Kidney capillary endothelial cell (primary cell): Measurements from ENCODE around the gene NR1I2.

Source experiments
- DNase-seq: peaks from one replicate; pipeline ENCODE4 v3.0.0-alpha.2; 2018; ENCODE audit warnings: low spot score

Gene NR1I2

GRCh38 chr3:119779731-119780383, 2.0 kb upstream of the NR1I2 start:
- no peak for DNase-seq

- no peak for DNase-seq
Measured at GRCh38 chr3:119782460-119782859, 559 bp downstream of the NR1I2 start.

- DNase-seq = no peak
Measured at GRCh38 chr3:119783255-119783654, 1.4 kb downstream of the NR1I2 start.

GRCh38 chr3:119783883-119784282, 2.0 kb downstream of the NR1I2 start:
- DNase-seq = no peak

DNA sequence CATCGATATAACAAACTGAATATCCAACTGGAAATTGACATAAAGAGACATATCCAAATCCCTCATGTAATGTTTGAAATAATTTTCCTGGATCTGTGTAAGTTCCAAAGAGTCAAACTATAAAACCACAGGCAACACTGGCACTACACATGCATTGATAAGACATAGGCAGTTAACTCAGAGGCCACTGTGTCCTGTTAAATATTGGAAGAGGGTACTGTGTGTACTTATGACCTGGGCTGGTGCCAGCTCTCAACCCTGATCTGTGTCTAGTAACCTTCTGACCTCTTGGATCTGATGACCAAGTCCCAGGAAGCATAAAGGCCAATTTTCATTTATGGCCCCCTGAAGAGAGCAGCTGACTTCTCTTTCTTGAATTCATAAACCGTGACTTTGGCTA, 4.5 kb downstream of the NR1I2 start:
- no peak for DNase-seq

DNA sequence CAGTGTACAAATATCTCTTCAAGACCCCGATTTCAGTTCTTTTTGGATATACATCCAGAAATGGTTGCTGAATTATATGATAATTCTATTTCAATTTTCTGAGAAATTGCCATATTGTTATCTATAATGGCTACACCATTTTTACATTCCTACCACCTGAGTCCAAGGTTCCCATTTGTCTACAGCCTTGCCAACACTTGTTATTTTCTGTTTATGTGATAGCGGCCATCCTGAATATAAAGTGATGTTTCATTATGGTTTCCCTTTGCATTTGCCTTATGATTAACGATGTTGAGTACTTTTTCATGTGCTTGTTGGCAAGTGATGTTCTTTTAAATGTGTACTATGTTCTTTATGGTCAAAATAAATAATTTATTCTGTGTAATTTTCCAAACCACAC, 8.5 kb downstream of the NR1I2 start:
- DNase-seq = no peak

- DNase-seq = no peak
Measured at GRCh38 chr3:119792270-119792669, 10.4 kb downstream of the NR1I2 start.

DNA sequence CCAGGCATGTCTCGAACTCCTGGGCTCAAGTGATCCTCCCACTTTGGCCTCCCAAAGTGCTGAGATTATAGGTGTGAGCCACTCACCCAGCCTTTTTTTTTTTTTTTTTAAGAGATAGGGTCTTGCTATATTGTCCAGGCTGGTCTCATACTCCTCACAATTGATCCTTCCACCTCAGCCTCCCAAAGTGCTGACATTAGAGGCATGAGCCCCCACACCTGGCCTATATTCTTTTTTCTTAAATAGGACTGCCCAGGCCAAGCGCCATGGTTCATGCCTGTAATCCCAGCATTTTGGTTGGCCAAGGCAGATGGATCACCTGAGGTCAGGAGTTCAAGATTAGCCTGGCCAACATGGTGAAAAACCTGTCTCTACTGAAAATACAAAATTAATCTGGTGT, 12.5 kb downstream of the NR1I2 start:
- DNase-seq = no peak

GRCh38 chr3:119794971-119795612, 13.2 kb downstream of the NR1I2 start:
- DNase-seq = peak; percentile 43

DNA sequence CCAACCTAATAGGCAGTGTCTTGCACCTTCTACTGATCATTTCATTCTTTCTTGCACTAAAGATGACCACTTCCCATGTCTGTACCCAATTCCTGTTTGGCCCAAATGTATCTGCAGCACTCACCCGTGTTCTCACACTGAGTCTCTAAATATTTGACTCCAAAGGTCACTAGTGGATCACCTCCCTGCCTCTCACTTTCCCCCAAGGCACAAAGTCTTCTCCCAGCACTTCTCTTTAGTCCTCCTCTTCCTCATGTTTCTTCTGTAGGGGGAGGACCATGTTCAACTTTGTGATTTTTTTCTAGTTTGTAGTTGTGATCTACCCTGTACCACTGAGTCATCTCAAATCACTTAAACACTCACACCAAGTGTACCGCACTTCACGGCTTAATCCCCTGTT, 13.9 kb downstream of the NR1I2 start:
- no peak for DNase-seq

GRCh38 chr3:119796368-119796767, 14.5 kb downstream of the NR1I2 start:
- DNase-seq = no peak

GRCh38 chr3:119796785-119797184, 14.9 kb downstream of the NR1I2 start:
- DNase-seq = no peak

DNA sequence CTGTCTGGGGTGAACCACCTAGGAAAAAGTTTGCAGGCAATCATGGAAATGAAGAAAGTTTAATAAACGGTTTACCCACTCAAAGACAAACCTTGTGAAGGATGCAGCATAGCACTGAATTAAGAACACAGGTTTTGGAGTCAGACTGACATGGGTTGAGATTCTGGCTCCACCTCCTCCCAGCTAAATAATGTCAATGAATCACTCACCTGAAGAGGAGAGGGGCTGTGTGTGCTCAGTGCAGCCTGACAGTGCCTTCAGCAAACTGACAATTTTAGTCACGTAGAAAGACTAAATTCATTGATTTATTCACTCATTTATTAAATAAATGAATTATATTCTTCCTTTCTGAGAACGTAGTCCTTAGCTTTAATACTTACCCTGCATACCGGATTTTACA, 18.9 kb downstream of the NR1I2 start:
- no peak for DNase-seq

DNA sequence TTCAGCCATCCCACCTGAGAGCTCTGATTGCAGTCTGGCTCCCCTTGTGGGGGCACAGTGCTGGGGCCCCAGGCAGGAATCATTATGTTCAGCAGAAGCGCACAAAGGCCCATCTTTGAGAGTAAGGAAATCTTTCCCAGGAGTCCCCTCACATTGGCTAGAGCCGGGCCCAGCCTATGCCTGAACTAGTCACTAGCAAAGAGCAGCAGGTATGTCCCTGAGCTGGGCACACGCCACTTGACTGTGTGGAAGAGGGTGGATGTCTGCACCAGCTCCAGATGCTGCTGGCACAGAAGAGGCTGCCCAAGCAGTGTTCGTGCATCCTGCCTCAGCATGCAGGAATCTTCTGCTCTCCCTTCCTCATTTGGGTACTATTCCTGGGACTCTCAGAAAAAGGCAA, 26.3 kb downstream of the NR1I2 start:
- DNase-seq = no peak

- no peak for DNase-seq
Measured at GRCh38 chr3:119808843-119809242, 26.9 kb downstream of the NR1I2 start.

- no peak for DNase-seq
Measured at GRCh38 chr3:119809249-119810017, 27.5 kb downstream of the NR1I2 start.

- DNase-seq = peak; percentile 26
Measured at GRCh38 chr3:119810018-119810435, 28.1 kb downstream of the NR1I2 start.

DNA sequence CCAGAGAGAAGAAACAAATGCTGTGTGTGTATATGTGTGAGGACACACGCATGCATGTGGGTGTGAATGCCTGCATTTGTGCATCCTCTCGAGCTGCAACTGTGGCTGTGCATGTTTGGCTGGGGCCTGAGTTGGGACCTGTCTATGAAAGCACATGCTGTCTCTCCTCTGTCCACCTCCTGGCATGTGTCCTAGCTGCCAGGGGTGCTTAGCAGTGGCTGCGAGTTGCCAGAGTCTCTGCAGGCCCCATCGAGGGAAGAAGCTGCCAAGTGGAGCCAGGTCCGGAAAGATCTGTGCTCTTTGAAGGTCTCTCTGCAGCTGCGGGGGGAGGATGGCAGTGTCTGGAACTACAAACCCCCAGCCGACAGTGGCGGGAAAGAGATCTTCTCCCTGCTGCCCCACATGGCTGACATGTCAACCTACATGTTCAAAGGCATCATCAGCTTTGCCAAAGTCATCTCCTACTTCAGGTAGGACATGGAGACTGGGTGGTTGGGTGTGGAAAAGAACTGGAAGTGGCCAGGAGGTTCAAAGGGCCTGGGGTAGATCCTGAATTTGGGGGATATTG, 30.7 kb downstream of the NR1I2 start:
- DNase-seq = no peak

DNA sequence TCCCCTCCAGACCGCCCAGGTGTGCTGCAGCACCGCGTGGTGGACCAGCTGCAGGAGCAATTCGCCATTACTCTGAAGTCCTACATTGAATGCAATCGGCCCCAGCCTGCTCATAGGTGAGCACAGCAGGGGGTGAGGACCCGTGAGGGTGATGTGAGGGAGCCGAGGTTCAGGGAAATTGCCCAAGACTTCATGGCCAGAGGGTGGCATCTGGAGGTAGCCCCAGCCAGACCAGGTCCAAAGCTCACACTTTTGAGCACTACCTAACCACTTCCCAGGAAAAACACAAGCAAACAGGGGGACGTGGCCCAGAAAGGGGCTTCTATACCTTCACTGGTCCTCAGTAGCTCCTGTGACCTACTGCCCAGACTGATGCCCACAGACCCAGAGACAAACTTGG, 33.8 kb downstream of the NR1I2 start:
- DNase-seq = no peak

GRCh38 chr3:119817071-119817470, 35.2 kb downstream of the NR1I2 start:
- no peak for DNase-seq

DNA sequence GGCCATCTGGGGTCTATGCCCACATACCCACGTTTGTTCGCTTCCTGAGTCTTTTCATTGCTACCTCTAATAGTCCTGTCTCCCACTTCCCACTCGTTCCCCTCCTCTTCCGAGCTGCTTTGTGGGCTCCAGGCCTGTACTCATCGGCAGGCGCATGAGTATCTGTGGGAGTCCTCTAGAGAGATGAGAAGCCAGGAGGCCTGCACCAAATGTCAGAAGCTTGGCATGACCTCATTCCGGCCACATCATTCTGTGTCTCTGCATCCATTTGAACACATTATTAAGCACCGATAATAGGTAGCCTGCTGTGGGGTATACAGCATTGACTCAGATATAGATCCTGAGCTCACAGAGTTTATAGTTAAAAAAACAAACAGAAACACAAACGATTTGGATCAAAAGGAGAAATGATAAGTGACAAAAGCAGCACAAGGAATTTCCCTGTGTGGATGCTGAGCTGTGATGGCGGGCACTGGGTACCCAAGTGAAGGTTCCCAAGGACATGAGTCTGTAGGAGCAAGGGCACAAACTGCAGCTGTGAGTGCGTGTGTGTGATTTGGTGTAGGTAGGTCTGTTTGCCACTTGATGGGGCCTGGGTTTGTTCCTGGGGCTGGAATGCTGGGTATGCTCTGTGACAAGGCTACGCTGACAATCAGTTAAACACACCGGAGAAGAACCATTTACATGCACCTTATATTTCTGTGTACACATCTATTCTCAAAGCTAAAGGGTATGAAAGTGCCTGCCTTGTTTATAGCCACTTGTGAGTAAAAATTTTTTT, 35.9 kb downstream of the NR1I2 start:
- no peak for DNase-seq

DNA sequence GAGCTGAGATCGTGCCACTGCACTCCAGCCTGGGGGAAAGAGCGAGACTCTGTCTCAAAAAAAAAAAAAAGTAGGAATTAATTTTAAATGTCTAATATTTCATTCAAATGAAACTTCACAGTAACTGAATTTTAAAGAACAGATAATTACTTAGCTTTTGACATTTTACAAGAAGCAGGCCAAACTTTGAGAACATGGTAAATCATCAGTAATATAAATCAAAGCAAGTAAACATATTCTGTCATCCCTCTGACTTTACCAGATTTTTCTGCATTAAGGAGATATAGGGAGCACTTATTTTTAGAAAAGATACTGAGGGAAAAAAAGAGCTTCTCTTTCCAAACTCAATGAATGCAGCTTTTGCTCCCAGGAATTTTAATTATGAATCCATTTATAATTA, 37.0 kb downstream of the NR1I2 start:
- no peak for DNase-seq
